OCI-LY7 (cell line): ENCODE measurements around the gene DNAH3. TPM values are rescaled to one million over a fixed set of nuclear protein-coding genes. Genes with fewer than 3 reads are reported as not detected.

Source experiments
- BruUV-seq: library from RNA; stranded (reverse); fragments of 400-500 nt; replicated peaks from 2 replicates; lab custom pipeline; 2021; lab: Mats Ljungman, UMichigan
- CTCF ChIA-PET: fragments of 300-600 bp; sonication (Branson Sonifier 250); formaldehyde crosslinking; loops from one replicate; lab custom pipeline; 2022; ENCODE audit warnings: antibody characterized with exemption; ENCODE audit not compliant: unreplicated experiment; lab: Charles Lee
- POLR2A ChIA-PET: fragments of 300-600 bp; sonication (Branson Sonifier 250); formaldehyde crosslinking; loops from one replicate; lab custom pipeline; 2022; ENCODE audit warnings: antibody characterized with exemption; lab: Charles Lee
- DNase-seq: peaks from one replicate; pipeline ENCODE4 v3.0.0-alpha.2; 2015; ENCODE audit warnings: low spot score
- H2AFZ ChIP-seq: fragments of 200-600 bp; sonication (generic), shearing (Covaris generic); 2 replicates; pipeline ENCODE4 v1.6.1; 2014; ENCODE audit warnings: mild to moderate bottlenecking, antibody characterized with exemption, low read length, moderate library complexity
- H3K27ac ChIP-seq: fragments of 200-600 bp; sonication (generic); 2 replicates; pipeline ENCODE4 v1.5.1; 2014; ENCODE audit warnings: mixed run types, low read depth, mild to moderate bottlenecking, moderate library complexity, low read length, inconsistent platforms; ENCODE audit not compliant: poor library complexity, severe bottlenecking
- H3K36me3 ChIP-seq: fragments of 200-600 bp; sonication (generic); 2 replicates; pipeline ENCODE4 v1.6.1; 2014; ENCODE audit warnings: mild to moderate bottlenecking, antibody characterized with exemption, low read length, moderate library complexity, mixed read lengths; ENCODE audit not compliant: insufficient read depth
- H3K4me1 ChIP-seq: fragments of 200-600 bp; sonication (generic); 2 replicates; pipeline ENCODE4 v1.5.1; 2014; ENCODE audit warnings: mild to moderate bottlenecking, low read length; ENCODE audit not compliant: insufficient read depth, poor library complexity, severe bottlenecking
- H3K4me2 ChIP-seq: fragments of 200-600 bp; sonication (generic); 2 replicates; pipeline ENCODE4 v1.6.1; 2014; ENCODE audit warnings: mild to moderate bottlenecking, low read length
- H3K4me3 ChIP-seq: fragments of 200-600 bp; sonication (generic); 2 replicates; pipeline ENCODE4 v1.5.1; 2014; ENCODE audit warnings: mild to moderate bottlenecking, low read depth, low read length; ENCODE audit not compliant: poor library complexity, severe bottlenecking
- H3K79me2 ChIP-seq: fragments of 200-600 bp; sonication (generic); 2 replicates; pipeline ENCODE4 v1.6.1; 2016; ENCODE audit warnings: low read depth, mild to moderate bottlenecking, low read length, moderate library complexity, mixed read lengths; ENCODE audit not compliant: insufficient read depth
- H3K9me2 ChIP-seq: fragments of 200-600 bp; sonication (generic); 2 replicates; pipeline ENCODE4 v1.6.1; 2016; ENCODE audit warnings: mild to moderate bottlenecking, low read length, mixed read lengths; ENCODE audit not compliant: insufficient read depth
- H3K9me3 ChIP-seq: fragments of 200-600 bp; sonication (generic); 2 replicates; pipeline ENCODE4 v1.6.1; 2014; ENCODE audit warnings: mild to moderate bottlenecking, mixed run types, low read length, mixed read lengths
- H4K20me1 ChIP-seq: fragments of 200-600 bp; sonication (generic); 2 replicates; pipeline ENCODE4 v1.6.1; 2014; ENCODE audit warnings: mild to moderate bottlenecking, antibody characterized with exemption, low read length, moderate library complexity, mixed read lengths; ENCODE audit not compliant: insufficient read depth
- CTCF ChIP-seq: fragments of 200-600 bp; sonication (generic); conservative IDR thresholded peaks from 2 replicates; pipeline ENCODE4 v1.5.1; 2014; ENCODE audit warnings: mild to moderate bottlenecking, antibody characterized with exemption, low read length, moderate library complexity, mixed read lengths
- EZH2phosphoT487 ChIP-seq: fragments of 200-600 bp; sonication (generic); IDR thresholded peaks from 2 replicates; pipeline ENCODE4 v1.6.1; 2018; ENCODE audit warnings: low read depth, borderline replicate concordance, mild to moderate bottlenecking, mixed run types, antibody characterized with exemption, low read length, moderate library complexity, mixed read lengths
- intact Hi-C: fragments of 100-400 bp; cut with micrococcal nuclease; formaldehyde crosslinking; loops from one replicate; pipeline ENCODE4 v1.10.0; 2022; ENCODE audit not compliant: unreplicated experiment
- total RNA-seq, 2 experiments: library from RNA; depleted of rRNA in 1 of 2; stranded (reverse); fragments of >200 nt in 1 of 2; shearing (Covaris generic) in 1 of 2; gene quantifications; 2 replicates each; pipeline ENCODE4 v1.2.3, GENCODE V29; 2014 to 2022

The DNAH3 gene
- total RNA-seq, 2 experiments from 2014 or later: not detected

- ChIA-PET POLR2A (no interaction called here), CTCF (no interaction called here)
- Histone ChIP-seq H3K4me1 (no peaks in the 10 kb centered on the region), H3K27ac (no peak overlapping the region), H3K9me2 (no peaks in the 10 kb centered on the region), H3K36me3 (no peaks in the 10 kb centered on the region), H3K79me2 (no peaks in the 10 kb centered on the region), H3K9me3 (no peaks in the 10 kb centered on the region), H3K4me2 (no peak overlapping the region), H2AFZ (no peak overlapping the region), H3K4me3 (no peak overlapping the region), H4K20me1 (no peaks in the 10 kb centered on the region)
- TF ChIP-seq EZH2phosphoT487 (no peak), CTCF (no peak)
- no peak for DNase-seq
- no TSS peak for BruUV-seq
- intact Hi-C loops: no loop called here
Observed at GRCh38 chr16:20928774-20929411, 221.8 kb downstream of the DNAH3 start.

DNA sequence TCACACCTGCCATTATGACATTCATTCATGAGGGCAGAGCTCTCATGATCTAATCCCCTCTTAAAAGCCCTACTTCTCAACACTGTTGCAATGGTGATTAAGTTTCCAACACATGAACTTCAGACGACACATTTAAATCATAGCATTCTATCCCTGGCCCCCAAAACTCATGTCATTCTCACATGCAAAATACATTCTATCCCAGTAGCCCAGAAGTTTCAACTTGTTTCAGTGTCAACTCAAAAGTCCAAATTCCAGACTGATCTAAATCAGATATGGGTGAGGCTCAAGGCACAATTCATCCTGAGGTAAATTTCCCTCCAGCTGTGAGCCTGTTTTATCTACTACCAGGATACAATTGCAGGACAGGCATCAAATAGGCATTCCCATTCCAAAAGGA, 224.9 kb downstream of the DNAH3 start:
- no peaks in the 10 kb centered on the region for H3K36me3 ChIP-seq
- no peak overlapping the region for H3K4me3 ChIP-seq
- H4K20me1 ChIP-seq: no peaks in the 10 kb centered on the region
- H3K9me3 ChIP-seq: no peaks in the 10 kb centered on the region
- no peaks in the 10 kb centered on the region for H3K79me2 ChIP-seq
- no peaks in the 10 kb centered on the region for H3K9me2 ChIP-seq
- no peak for DNase-seq
- no peak overlapping the region for H3K4me2 ChIP-seq
- H2AFZ ChIP-seq: no peak overlapping the region
- intact Hi-C loops: no loop called here
- ChIA-PET CTCF (no interaction called here), POLR2A (interaction anchor here (0.7 kb wide), 1 partner anchor 172 kb away, joined by 3 read pairs; no protein-coding TSS in a partner anchor)
- no peak overlapping the region for H3K27ac ChIP-seq
- H3K4me1 ChIP-seq: no peaks in the 10 kb centered on the region
- TF ChIP-seq EZH2phosphoT487: no peak
- no peak for TF ChIP-seq CTCF
- BruUV-seq: no TSS peak

GRCh38 chr16:20923876-20924275, 226.8 kb downstream of the DNAH3 start:
- H3K9me3 ChIP-seq: no peaks in the 10 kb centered on the region
- TF ChIP-seq CTCF (no peak), EZH2phosphoT487 (no peak)
- H2AFZ ChIP-seq: no peak overlapping the region
- H3K4me3 ChIP-seq: no peak overlapping the region
- no peaks in the 10 kb centered on the region for H3K36me3 ChIP-seq
- H3K27ac ChIP-seq: no peak overlapping the region
- intact Hi-C loops: no loop called here
- ChIA-PET CTCF (no interaction called here), POLR2A (no interaction called here)
- H3K79me2 ChIP-seq: no peaks in the 10 kb centered on the region
- no peaks in the 10 kb centered on the region for H3K4me1 ChIP-seq
- no peak for DNase-seq
- no peaks in the 10 kb centered on the region for H4K20me1 ChIP-seq
- BruUV-seq: no TSS peak
- H3K4me2 ChIP-seq: no peak overlapping the region
- no peaks in the 10 kb centered on the region for H3K9me2 ChIP-seq
